Right atrium auricular region (tissue), 2 donors: ENCODE data around the gene TAOK2. TPM values are rescaled to one million over a fixed set of nuclear protein-coding genes. Genes with fewer than 3 reads are reported as not detected.

Experiments
- DNase-seq: peaks from one replicate; pipeline ENCODE4 v3.0.0-alpha.2; 2019; ENCODE audit warnings: low spot score
- H3K27ac ChIP-seq, 2 donors: fragments of 200-600 bp; sonication (generic); 1 replicate in 1 of 2; 2 replicates in 1 of 2; pipeline ENCODE4 v1.5.1; 2016 to 2019
- H3K27me3 ChIP-seq, 2 donors: fragments of 200-600 bp; sonication (generic); one replicate each; pipeline versions ENCODE4 v1.5.1 to v1.6.0; 2017 to 2019
- H3K36me3 ChIP-seq: fragments of 200-600 bp; sonication (generic); one replicate; pipeline ENCODE4 v1.5.1; 2016
- H3K4me1 ChIP-seq, 2 donors: fragments of 200-600 bp; sonication (generic); one replicate each; pipeline versions ENCODE4 v1.5.1 to v1.6.0; 2017 to 2019
- H3K4me3 ChIP-seq, 2 donors: fragments of 200-600 bp; sonication (generic); 1 replicate in 1 of 2; 2 replicates in 1 of 2; pipeline ENCODE4 v1.5.1; 2017 to 2019; ENCODE audit warnings: mild to moderate bottlenecking in 1 of 2, moderate library complexity in 1 of 2
- H3K9me3 ChIP-seq, 2 donors: fragments of 200-600 bp; sonication (generic); one replicate each; pipeline ENCODE4 v1.5.1; 2019
- total RNA-seq, 2 donors: library from RNA; depleted of rRNA; stranded (reverse); fragments of >200 nt; gene quantifications; one replicate each; pipeline ENCODE4 v1.1.0, GENCODE V29; 2016
- TF ChIP-seq, protein P1 (sequence below), 2 donors: fragments of 200-600 bp; sonication (generic); IDR thresholded peaks; one replicate each; pipeline ENCODE4 v1.5.1; 2019; ENCODE audit warnings: antibody characterized with exemption in 2 of 2

The TAOK2 gene
- total RNA-seq, 2 donors from 2014 or later = 29.1 to 36.7 TPM

- no peak for DNase-seq
- Histone ChIP-seq H3K27ac (no peak overlapping the region), H3K4me3 (no peak overlapping the region), H3K27me3 (peaks cover 7 to 12% of the 10 kb centered on the region in 2 donors), H3K36me3 (no peaks in the 10 kb centered on the region), H3K4me1 (peaks cover 0 to 13% of the 10 kb centered on the region in 2 donors), H3K9me3 (no peaks in the 10 kb centered on the region)
- TF ChIP-seq, protein P1, sequence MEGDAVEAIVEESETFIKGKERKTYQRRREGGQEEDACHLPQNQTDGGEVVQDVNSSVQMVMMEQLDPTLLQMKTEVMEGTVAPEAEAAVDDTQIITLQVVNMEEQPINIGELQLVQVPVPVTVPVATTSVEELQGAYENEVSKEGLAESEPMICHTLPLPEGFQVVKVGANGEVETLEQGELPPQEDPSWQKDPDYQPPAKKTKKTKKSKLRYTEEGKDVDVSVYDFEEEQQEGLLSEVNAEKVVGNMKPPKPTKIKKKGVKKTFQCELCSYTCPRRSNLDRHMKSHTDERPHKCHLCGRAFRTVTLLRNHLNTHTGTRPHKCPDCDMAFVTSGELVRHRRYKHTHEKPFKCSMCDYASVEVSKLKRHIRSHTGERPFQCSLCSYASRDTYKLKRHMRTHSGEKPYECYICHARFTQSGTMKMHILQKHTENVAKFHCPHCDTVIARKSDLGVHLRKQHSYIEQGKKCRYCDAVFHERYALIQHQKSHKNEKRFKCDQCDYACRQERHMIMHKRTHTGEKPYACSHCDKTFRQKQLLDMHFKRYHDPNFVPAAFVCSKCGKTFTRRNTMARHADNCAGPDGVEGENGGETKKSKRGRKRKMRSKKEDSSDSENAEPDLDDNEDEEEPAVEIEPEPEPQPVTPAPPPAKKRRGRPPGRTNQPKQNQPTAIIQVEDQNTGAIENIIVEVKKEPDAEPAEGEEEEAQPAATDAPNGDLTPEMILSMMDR (IDR thresholded peaks at IDR 0.05) = peak; percentile 68 to 88
Measured at GRCh38 chr16:30005341-30006094, 31.9 kb downstream of the TAOK2 start.

GRCh38 chr16:30006095-30006473 is 32.4 kb downstream of the TAOK2 start:
- Histone ChIP-seq H3K27ac (no peak overlapping the region), H3K4me3 (no peak overlapping the region), H3K36me3 (no peaks in the 10 kb centered on the region), H3K4me1 (peaks cover 0 to 19% of the 10 kb centered on the region in 2 donors), H3K9me3 (no peaks in the 10 kb centered on the region), H3K27me3 (peaks cover 13 to 17% of the 10 kb centered on the region in 2 donors)
- DNase-seq = no peak
- TF ChIP-seq, protein P1 (IDR thresholded peaks at IDR 0.05) = no peak

- Histone ChIP-seq H3K4me1 (peaks cover 0 to 26% of the 10 kb centered on the region in 2 donors), H3K27me3 (peaks cover 19 to 24% of the 10 kb centered on the region in 2 donors), H3K27ac (no peak overlapping the region), H3K4me3 (no peak overlapping the region), H3K9me3 (no peaks in the 10 kb centered on the region), H3K36me3 (no peaks in the 10 kb centered on the region)
- TF ChIP-seq, protein P1 (IDR thresholded peaks at IDR 0.05) = no peak
- no peak for DNase-seq
Measured at GRCh38 chr16:30006659-30007377, 33.1 kb downstream of the TAOK2 start.

DNA sequence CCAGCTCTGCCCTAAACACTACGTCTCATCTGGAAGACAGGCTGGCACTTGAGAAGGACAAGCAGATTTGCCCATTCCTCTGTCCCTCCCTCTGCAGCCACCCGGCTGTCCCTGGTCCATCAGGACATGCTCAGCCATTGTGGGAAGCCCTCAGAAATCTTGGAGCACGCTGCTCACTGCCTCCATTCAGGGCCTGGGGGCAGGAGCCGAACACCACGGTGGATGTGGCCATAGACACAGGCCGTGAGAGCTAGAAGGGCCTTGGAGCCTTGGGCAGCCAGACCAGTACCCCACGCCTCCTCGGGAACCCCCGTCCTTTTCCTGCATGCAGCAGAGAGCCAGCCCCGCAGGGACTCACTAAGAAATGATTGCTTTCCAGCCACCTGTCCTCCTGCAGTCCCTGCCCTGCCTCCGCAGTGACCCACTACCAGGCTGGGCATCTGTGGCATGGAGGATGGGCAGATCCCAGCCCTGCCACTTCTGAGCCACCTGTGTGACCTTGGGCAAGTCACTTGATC is 33.8 kb downstream of the TAOK2 start:
- no peak for DNase-seq
- H3K4me1 ChIP-seq = peaks cover 0 to 31% of the 10 kb centered on the region in 2 donors
- H3K36me3 ChIP-seq = no peaks in the 10 kb centered on the region
- H3K27me3 ChIP-seq = peaks cover 23 to 25% of the 10 kb centered on the region in 2 donors
- TF ChIP-seq, protein P1 (IDR thresholded peaks at IDR 0.05) = no peak
- no peaks in the 10 kb centered on the region for H3K9me3 ChIP-seq
- H3K27ac ChIP-seq = no peak overlapping the region
- H3K4me3 ChIP-seq = no peak overlapping the region

DNA sequence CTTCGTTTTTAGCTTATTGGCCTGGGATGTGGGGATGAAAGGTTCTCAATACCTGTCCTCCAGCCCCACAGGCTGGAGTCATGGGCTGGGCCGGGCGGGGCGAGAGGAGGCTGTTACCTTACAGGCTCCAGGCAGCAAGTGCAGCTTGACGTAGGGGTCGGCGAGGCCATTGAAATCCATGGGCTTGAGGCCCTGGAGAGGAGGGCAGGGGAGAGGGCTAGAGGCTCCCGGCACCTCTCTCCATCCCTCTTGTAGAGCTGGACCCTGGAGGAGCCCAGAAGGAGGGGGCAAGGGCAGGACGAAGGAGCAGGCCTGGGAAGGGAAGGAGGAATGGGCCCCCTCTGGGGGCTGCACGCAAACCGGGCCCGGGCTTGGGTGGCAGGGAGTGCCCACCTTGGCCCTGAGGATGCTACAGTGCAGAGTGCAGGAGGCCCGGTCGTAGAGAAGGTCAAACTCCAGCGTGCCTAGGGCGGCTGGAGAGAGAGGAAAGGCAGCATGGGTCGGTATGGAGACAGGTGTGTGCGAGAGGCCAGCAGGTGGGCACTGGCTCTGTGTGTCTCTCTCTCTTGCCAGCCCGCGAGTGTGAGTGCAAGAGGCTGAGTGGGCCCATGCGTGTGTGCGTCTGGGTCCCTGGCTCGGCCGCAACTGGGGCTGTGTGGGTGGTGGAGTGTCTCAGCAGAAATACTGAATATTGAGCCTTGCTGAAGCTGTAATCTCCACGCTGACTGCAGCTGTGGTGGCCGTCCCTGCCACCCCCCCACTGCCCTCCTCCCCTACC is 35.6 kb downstream of the TAOK2 start:
- Histone ChIP-seq H3K9me3 (no peaks in the 10 kb centered on the region), H3K36me3 (no peaks in the 10 kb centered on the region), H3K4me3 (no peak overlapping the region), H3K27me3 (peaks cover 23 to 25% of the 10 kb centered on the region in 2 donors), H3K4me1 (peaks cover 0 to 31% of the 10 kb centered on the region in 2 donors), H3K27ac (no peak overlapping the region)
- DNase-seq = no peak
- TF ChIP-seq, protein P1 (IDR thresholded peaks at IDR 0.05) = no peak
